Uterus (tissue), 2 donors: ENCODE results near the gene PLCH2.

Experiments used
- CTCF ChIP-seq, 4 experiments: fragments of 200-600 bp in 2 of 4; fragments of 450-650 bp in 2 of 4; sonication (generic) in 2 of 4; IDR thresholded peaks; one replicate each; pipeline ENCODE4 v1.5.1; 2016 to 2019; ENCODE audit warnings: antibody characterized with exemption in 4 of 4, mild to moderate bottlenecking in 2 of 4, moderate library complexity in 1 of 4
- POLR2A ChIP-seq, 2 donors: fragments of 450-650 bp; IDR thresholded peaks; one replicate each; pipeline ENCODE4 v1.6.1; 2016; ENCODE audit warnings: antibody characterized with exemption in 2 of 2, mild to moderate bottlenecking in 1 of 2, moderate library complexity in 1 of 2

GRCh38 chr1:2473198-2473597 is 2.9 kb upstream of the PLCH2 start:
- TF ChIP-seq CTCF (IDR thresholded peaks at IDR 0.05) (no peak), POLR2A (IDR thresholded peaks at IDR 0.05) (no peak)
